ENCODE measurements around the gene WNT7A.

DNA sequence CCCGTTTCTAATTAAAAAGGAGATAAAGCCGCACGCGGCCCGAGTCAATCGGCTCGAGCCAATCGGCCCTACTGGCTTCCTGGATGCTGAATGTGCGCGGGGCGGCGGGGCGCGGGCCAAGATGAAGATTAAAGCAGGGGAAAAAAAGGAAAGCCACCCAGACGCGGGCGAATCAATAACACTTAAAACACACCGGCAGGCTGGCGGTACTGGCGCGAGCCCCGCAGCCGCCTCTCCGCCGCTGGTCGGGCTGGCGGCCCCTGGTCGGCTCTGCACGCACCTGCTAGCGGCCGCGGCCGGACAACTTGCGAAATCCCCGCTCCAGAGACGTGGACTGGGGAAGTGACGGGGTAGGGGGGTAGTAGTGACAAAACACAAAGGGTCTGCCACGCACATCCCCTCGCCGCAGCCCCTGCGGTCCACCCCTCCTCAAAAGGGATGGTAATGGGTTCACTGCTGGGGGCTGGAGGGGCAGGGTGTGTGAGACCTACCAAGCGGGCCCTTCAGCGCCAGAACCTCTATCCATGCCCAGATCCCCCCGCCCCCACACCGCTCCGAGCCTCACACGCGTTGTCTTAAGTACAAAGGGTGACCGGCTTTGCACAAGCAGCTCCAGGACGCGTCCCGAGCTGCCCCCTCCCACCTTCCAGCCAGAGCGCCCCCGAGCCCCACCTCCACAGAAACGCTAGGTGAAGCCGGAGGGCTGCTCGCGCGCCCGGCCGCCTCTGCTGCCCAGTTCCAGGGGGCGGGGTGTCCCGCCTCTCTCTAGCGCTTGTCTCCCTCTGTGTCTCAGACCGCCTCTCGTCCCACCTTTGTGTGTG lies 1.4 kb downstream of the WNT7A start:
- TF ChIP-seq, protein P1, sequence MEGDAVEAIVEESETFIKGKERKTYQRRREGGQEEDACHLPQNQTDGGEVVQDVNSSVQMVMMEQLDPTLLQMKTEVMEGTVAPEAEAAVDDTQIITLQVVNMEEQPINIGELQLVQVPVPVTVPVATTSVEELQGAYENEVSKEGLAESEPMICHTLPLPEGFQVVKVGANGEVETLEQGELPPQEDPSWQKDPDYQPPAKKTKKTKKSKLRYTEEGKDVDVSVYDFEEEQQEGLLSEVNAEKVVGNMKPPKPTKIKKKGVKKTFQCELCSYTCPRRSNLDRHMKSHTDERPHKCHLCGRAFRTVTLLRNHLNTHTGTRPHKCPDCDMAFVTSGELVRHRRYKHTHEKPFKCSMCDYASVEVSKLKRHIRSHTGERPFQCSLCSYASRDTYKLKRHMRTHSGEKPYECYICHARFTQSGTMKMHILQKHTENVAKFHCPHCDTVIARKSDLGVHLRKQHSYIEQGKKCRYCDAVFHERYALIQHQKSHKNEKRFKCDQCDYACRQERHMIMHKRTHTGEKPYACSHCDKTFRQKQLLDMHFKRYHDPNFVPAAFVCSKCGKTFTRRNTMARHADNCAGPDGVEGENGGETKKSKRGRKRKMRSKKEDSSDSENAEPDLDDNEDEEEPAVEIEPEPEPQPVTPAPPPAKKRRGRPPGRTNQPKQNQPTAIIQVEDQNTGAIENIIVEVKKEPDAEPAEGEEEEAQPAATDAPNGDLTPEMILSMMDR (IDR thresholded peaks at IDR 0.05) = no peak
- TF ChIP-seq EZH2 (IDR thresholded peaks at IDR 0.05; ENCODE audit: borderline replicate concordance, insufficient read depth, low read depth, low read length, poor library complexity, severe bottlenecking) = no peak

Measured in B cell (primary cell).